ENCODE data around the gene NALCN. TPM values are rescaled to one million over a fixed set of nuclear protein-coding genes. Genes with fewer than 3 reads are reported as not detected.

The NALCN gene
- polyA plus RNA-seq, 1 experiment = 2.2 TPM

- Histone ChIP-seq H3K27ac (ENCODE audit: low read depth, low read length) (no peak overlapping the region), H3K4me3 (ENCODE audit: low read depth, low read length) (no peak overlapping the region), H3K9me3 (ENCODE audit: control insufficient read depth, insufficient read depth, low read length) (no peaks in the 10 kb centered on the region), H3K27me3 (ENCODE audit: control insufficient read depth, insufficient read depth, low read length) (peaks cover 1% of the 10 kb centered on the region)
- POLR2A ChIA-PET = interaction anchor here (0.7 to 1.0 kb wide), 2 partner anchors 308 to 329 kb away, joined by 3 read pairs; no protein-coding TSS in a partner anchor
- DNase-seq (ENCODE audit: low read depth, low spot score) = peak; percentile 29
- CTCF ChIA-PET = interaction anchor here (0.6 to 4.5 kb wide), 93 partner anchors 9 to 1518 kb away, joined by 3 to 180 read pairs (median 4); partner anchors contain the start of gene NALCN
- TF ChIP-seq, protein P1, sequence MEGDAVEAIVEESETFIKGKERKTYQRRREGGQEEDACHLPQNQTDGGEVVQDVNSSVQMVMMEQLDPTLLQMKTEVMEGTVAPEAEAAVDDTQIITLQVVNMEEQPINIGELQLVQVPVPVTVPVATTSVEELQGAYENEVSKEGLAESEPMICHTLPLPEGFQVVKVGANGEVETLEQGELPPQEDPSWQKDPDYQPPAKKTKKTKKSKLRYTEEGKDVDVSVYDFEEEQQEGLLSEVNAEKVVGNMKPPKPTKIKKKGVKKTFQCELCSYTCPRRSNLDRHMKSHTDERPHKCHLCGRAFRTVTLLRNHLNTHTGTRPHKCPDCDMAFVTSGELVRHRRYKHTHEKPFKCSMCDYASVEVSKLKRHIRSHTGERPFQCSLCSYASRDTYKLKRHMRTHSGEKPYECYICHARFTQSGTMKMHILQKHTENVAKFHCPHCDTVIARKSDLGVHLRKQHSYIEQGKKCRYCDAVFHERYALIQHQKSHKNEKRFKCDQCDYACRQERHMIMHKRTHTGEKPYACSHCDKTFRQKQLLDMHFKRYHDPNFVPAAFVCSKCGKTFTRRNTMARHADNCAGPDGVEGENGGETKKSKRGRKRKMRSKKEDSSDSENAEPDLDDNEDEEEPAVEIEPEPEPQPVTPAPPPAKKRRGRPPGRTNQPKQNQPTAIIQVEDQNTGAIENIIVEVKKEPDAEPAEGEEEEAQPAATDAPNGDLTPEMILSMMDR (IDR thresholded peaks at IDR 0.05; ENCODE audit: low read depth, low read length) = peak; percentile 67
Measured at GRCh38 chr13:101144808-101145419, 271.4 kb downstream of the NALCN start.

DNA sequence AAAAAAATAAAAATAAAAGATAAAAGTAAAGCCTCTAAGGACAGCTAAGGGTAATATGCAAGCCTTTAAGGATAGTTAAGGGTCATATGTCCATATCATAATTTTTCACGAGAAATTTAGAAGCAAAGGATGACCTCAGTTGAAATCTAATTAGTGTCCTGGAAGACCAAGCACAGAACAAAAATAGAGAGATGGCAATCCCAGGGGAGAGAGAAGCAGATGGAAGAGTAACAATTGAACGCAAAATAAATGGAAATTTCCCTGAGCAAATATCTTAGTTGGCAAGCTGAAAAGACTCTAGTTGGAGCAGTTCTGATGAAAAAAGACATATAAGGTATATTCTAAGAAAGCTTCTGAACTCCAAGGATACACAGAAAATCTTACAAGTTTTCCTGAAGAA, 275.4 kb downstream of the NALCN start:
- TF ChIP-seq, protein P1 (IDR thresholded peaks at IDR 0.05; ENCODE audit: low read depth, low read length) = no peak
- Histone ChIP-seq H3K27ac (ENCODE audit: low read depth, low read length) (no peak overlapping the region), H3K4me3 (ENCODE audit: low read depth, low read length) (no peak overlapping the region), H3K9me3 (ENCODE audit: control insufficient read depth, insufficient read depth, low read length) (no peaks in the 10 kb centered on the region), H3K27me3 (ENCODE audit: control insufficient read depth, insufficient read depth, low read length) (peaks cover 2% of the 10 kb centered on the region)
- ChIA-PET CTCF (no interaction called here), POLR2A (no interaction called here)
- no peak for DNase-seq (ENCODE audit: low read depth, low spot score)

DNA sequence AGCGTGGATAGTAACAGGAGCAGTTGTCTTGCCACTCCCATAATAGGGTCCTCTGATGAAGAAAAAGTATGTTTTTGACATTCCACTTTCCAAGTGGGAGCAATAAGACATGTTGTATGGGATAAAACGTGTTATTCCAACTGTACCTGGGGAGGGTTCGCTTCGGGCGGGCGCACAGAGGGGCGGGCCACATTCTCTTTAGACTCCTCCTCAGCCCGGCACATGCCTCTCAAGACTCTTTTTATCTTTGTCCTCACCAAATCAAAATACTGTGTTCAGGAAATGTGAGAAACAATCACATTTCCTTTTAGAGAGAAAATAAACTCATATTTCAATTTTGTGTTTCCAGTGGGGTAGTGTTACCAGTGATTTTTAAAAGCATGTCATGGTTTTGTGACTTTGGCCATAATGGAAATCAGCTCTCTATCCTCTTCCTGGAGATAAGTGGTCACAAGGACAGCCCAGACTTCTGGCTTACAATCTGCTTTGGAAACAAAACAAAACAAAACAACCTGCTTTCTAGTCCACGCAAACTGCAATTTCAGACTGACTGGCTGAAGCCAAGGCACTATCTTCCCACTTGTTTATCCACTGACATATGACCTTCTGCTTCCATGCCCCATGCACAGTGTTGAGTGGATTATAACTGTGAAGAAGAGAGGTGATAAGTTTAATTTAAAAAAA, 276.1 kb downstream of the NALCN start:
- CTCF ChIA-PET = no interaction called here
- TF ChIP-seq, protein P1 (IDR thresholded peaks at IDR 0.05; ENCODE audit: low read depth, low read length) = no peak
- POLR2A ChIA-PET = no interaction called here
- peaks cover 2% of the 10 kb centered on the region for H3K27me3 ChIP-seq (ENCODE audit: control insufficient read depth, insufficient read depth, low read length)
- H3K4me3 ChIP-seq (ENCODE audit: low read depth, low read length) = no peak overlapping the region
- no peak for DNase-seq (ENCODE audit: low read depth, low spot score)
- no peak overlapping the region for H3K27ac ChIP-seq (ENCODE audit: low read depth, low read length)
- no peaks in the 10 kb centered on the region for H3K9me3 ChIP-seq (ENCODE audit: control insufficient read depth, insufficient read depth, low read length)

GRCh38 chr13:101139081-101139480, 277.2 kb downstream of the NALCN start:
- ChIA-PET CTCF (no interaction called here), POLR2A (no interaction called here)
- Histone ChIP-seq H3K27ac (ENCODE audit: low read depth, low read length) (no peak overlapping the region), H3K9me3 (ENCODE audit: control insufficient read depth, insufficient read depth, low read length) (no peaks in the 10 kb centered on the region), H3K27me3 (ENCODE audit: control insufficient read depth, insufficient read depth, low read length) (peaks cover 2% of the 10 kb centered on the region), H3K4me3 (ENCODE audit: low read depth, low read length) (no peak overlapping the region)
- TF ChIP-seq, protein P1 (IDR thresholded peaks at IDR 0.05; ENCODE audit: low read depth, low read length) = no peak
- DNase-seq (ENCODE audit: low read depth, low spot score) = no peak

GRCh38 chr13:101127741-101128353, 288.5 kb downstream of the NALCN start:
- no peak overlapping the region for H3K27ac ChIP-seq (ENCODE audit: low read depth, low read length)
- TF ChIP-seq, protein P1 (IDR thresholded peaks at IDR 0.05; ENCODE audit: low read depth, low read length) = peak; percentile 82
- no peaks in the 10 kb centered on the region for H3K27me3 ChIP-seq (ENCODE audit: control insufficient read depth, insufficient read depth, low read length)
- peak; percentile 13 for DNase-seq (ENCODE audit: low read depth, low spot score)
- H3K9me3 ChIP-seq (ENCODE audit: control insufficient read depth, insufficient read depth, low read length) = no peaks in the 10 kb centered on the region
- H3K4me3 ChIP-seq (ENCODE audit: low read depth, low read length) = no peak overlapping the region
- POLR2A ChIA-PET = no interaction called here
- CTCF ChIA-PET = interaction anchor here (0.5 to 3.3 kb wide), 46 partner anchors 9 to 1471 kb away, joined by 3 to 35 read pairs (median 4); partner anchors contain the start of gene TMTC4

All from AG04450 (cell line).